ENCODE data around the gene SLC6A5. TPM values are rescaled to one million over a fixed set of nuclear protein-coding genes. Genes with fewer than 3 reads are reported as not detected.

SLC6A5 gene
- total and polyA plus RNA-seq, 4 donors: not detected

GRCh38 chr11:20558741-20559140 is 40.7 kb upstream of the SLC6A5 start:
- Histone ChIP-seq H3K9me3 (ENCODE audit: control insufficient read depth in 4 of 4, insufficient read depth in 3 of 4, low read length in 3 of 4) (peaks cover 0 to 4% (median 0%) of the 10 kb centered on the region in 4 donors), H3K4me1 (ENCODE audit: control insufficient read depth in 5 of 5, insufficient read depth in 5 of 5, low read length in 5 of 5) (no peaks in the 10 kb centered on the region), H3K9ac (ENCODE audit: insufficient read depth in 1 of 2, low read length in 2 of 2) (no peak overlapping the region), H3K27ac (ENCODE audit: low read depth in 1 of 2, low read length in 1 of 2) (no peak overlapping the region), H3K4me3 (no peak overlapping the region), H3K36me3 (ENCODE audit: control insufficient read depth in 4 of 4, insufficient read depth in 4 of 4, low read length in 4 of 4) (no peaks in the 10 kb centered on the region), H3K27me3 (ENCODE audit: control insufficient read depth in 3 of 3, insufficient read depth in 3 of 3, low read length in 2 of 3) (no peaks in the 10 kb centered on the region)
- ATAC-seq (ENCODE audit: insufficient read depth, low FRiP score) (no peak), DNase-seq (no peak)
- 87 to 88% methylated on average over 4 of the region's 4 CpGs for WGBS, 2 donors
- TF ChIP-seq CTCF (IDR thresholded peaks at IDR 0.05; ENCODE audit: control extremely low read depth, extremely low read depth): no peak

GRCh38 chr11:20559523-20560300 is 39.7 kb upstream of the SLC6A5 start:
- no peak overlapping the region for H3K4me3 ChIP-seq
- peaks cover 0 to 4% (median 0%) of the 10 kb centered on the region in 4 donors for H3K9me3 ChIP-seq (ENCODE audit: control insufficient read depth in 4 of 4, insufficient read depth in 3 of 4, low read length in 3 of 4)
- no peak for DNase-seq
- no peak for TF ChIP-seq CTCF (IDR thresholded peaks at IDR 0.05; ENCODE audit: control extremely low read depth, extremely low read depth)
- 76 to 81% methylated on average over 4 of the region's 4 CpGs for WGBS, 2 donors
- H3K36me3 ChIP-seq (ENCODE audit: control insufficient read depth in 4 of 4, insufficient read depth in 4 of 4, low read length in 4 of 4): no peaks in the 10 kb centered on the region
- ATAC-seq (ENCODE audit: insufficient read depth, low FRiP score): no peak
- no peaks in the 10 kb centered on the region for H3K4me1 ChIP-seq (ENCODE audit: control insufficient read depth in 5 of 5, insufficient read depth in 5 of 5, low read length in 5 of 5)
- H3K27me3 ChIP-seq (ENCODE audit: control insufficient read depth in 3 of 3, insufficient read depth in 3 of 3, low read length in 2 of 3): no peaks in the 10 kb centered on the region
- H3K9ac ChIP-seq (ENCODE audit: insufficient read depth in 1 of 2, low read length in 2 of 2): no peak overlapping the region
- no peak overlapping the region for H3K27ac ChIP-seq (ENCODE audit: low read depth in 1 of 2, low read length in 1 of 2)

- TF ChIP-seq CTCF (IDR thresholded peaks at IDR 0.05; ENCODE audit: control extremely low read depth, extremely low read depth): no peak
Observed at GRCh38 chr11:20561915-20562314, 37.5 kb upstream of the SLC6A5 start.

More at GRCh38 chr11:20561915-20562314, 37.5 kb upstream of the SLC6A5 start:
- H3K4me1 ChIP-seq (ENCODE audit: control insufficient read depth in 5 of 5, insufficient read depth in 5 of 5, low read length in 5 of 5): no peaks in the 10 kb centered on the region
- no peaks in the 10 kb centered on the region for H3K27me3 ChIP-seq (ENCODE audit: control insufficient read depth in 3 of 3, insufficient read depth in 3 of 3, low read length in 2 of 3)
- 42 to 72% methylated on average over 1 of the region's 1 CpG for WGBS, 2 donors
- no peak overlapping the region for H3K4me3 ChIP-seq
- no peak overlapping the region for H3K9ac ChIP-seq (ENCODE audit: insufficient read depth in 1 of 2, low read length in 2 of 2)
- no peak for DNase-seq
- H3K27ac ChIP-seq (ENCODE audit: low read depth in 1 of 2, low read length in 1 of 2): no peak overlapping the region
- peaks cover 0 to 2% (median 0%) of the 10 kb centered on the region in 4 donors for H3K9me3 ChIP-seq (ENCODE audit: control insufficient read depth in 4 of 4, insufficient read depth in 3 of 4, low read length in 3 of 4)
- H3K36me3 ChIP-seq (ENCODE audit: control insufficient read depth in 4 of 4, insufficient read depth in 4 of 4, low read length in 4 of 4): no peaks in the 10 kb centered on the region
- ATAC-seq (ENCODE audit: insufficient read depth, low FRiP score): no peak
